Measurements from ENCODE around the gene ID3. TPM values are rescaled to one million over a fixed set of nuclear protein-coding genes. Genes with fewer than 3 reads are reported as not detected.
A peak's percentile ranks its signal among the peaks of the same experiment; 100 is the strongest.

The ID3 gene
- total and polyA plus RNA-seq, 2 of the 8 experiments (the other 6 are each of a cell fraction or from before 2014, with no cell fraction given): 240 to 304 TPM

DNA sequence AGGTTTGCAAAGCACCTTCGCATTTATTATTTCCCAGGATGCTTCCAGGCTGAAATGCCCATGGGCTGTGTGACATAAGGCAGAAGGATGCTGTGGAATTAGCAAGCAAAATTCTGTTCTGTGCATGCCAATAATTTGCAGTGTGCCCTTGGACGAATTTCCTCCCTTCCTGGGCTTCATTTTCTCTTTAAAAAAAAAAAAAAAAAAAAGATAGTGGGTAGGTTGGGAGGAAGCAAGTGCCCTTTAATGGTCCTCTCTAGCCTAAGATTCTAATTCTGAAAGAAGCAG lies 2.5 kb upstream of the ID3 start:
- no peak for DNase-seq (ENCODE audit: low read depth in 1 of 2, low spot score in 2 of 2)
- no peak for TF ChIP-seq BACH1 (IDR thresholded peaks at IDR 0.05; ENCODE audit: low read length)
- no peak for TF ChIP-seq RNF2 (IDR thresholded peaks at IDR 0.05; ENCODE audit: borderline replicate concordance, low read depth, low read length, missing control alignments, poor library complexity, severe bottlenecking)
- no peak for TF ChIP-seq POU5F1 (IDR thresholded peaks at IDR 0.05; ENCODE audit: low read depth, low read length)
- no peak for TF ChIP-seq KDM5A (IDR thresholded peaks at IDR 0.05; ENCODE audit: low read length)
- no peak for TF ChIP-seq BCL11A (IDR thresholded peaks at IDR 0.05; ENCODE audit: low read depth in 2 of 2, low read length in 2 of 2)
- no peak for TF ChIP-seq RBBP5 (IDR thresholded peaks at IDR 0.05; ENCODE audit: borderline replicate concordance, low read depth, low read length)
- TF ChIP-seq, protein P1, sequence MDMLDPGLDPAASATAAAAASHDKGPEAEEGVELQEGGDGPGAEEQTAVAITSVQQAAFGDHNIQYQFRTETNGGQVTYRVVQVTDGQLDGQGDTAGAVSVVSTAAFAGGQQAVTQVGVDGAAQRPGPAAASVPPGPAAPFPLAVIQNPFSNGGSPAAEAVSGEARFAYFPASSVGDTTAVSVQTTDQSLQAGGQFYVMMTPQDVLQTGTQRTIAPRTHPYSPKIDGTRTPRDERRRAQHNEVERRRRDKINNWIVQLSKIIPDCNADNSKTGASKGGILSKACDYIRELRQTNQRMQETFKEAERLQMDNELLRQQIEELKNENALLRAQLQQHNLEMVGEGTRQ (IDR thresholded peaks at IDR 0.05; ENCODE audit: low read length): no peak
- TF ChIP-seq, protein P2, sequence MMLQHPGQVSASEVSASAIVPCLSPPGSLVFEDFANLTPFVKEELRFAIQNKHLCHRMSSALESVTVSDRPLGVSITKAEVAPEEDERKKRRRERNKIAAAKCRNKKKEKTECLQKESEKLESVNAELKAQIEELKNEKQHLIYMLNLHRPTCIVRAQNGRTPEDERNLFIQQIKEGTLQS (IDR thresholded peaks at IDR 0.05; ENCODE audit: insufficient read depth, low read depth, low read length): no peak
- TF ChIP-seq POLR2A (IDR thresholded peaks at IDR 0.05; ENCODE audit: control extremely low read depth in 1 of 2, low read depth in 2 of 2, low read length in 2 of 2): no peak
- TF ChIP-seq KDM4A (IDR thresholded peaks at IDR 0.05; ENCODE audit: low read depth, low read length, severe bottlenecking): no peak

More for the DNA sequence above, 2.5 kb upstream of the ID3 start:
- no peaks in the 10 kb centered on the region for H3K79me1 ChIP-seq (ENCODE audit: low read depth, low read length)
- 75% methylated on average over 2 of the region's 2 CpGs; no CpG with 5 or more reads in 1 of the 2 experiments for WGBS, 2 experiments (ENCODE audit: extremely low coverage in 1 of 2, insufficient coverage in 1 of 2, insufficient read length in 1 of 2, insufficient replicate concordance in 2 of 2, low coverage in 1 of 2, low lambda C conversion rate in 2 of 2, missing lambda C conversion rate in 1 of 2)
- no peak overlapping the region for H3K56ac ChIP-seq (replicated peaks; ENCODE audit: insufficient read length, low read depth, low read length)
- H2BK20ac ChIP-seq (ENCODE audit: low read length): peak overlapping the region; percentile 92
- H2BK5ac ChIP-seq (ENCODE audit: low read depth, low read length): peak overlapping the region; percentile 67; the same call in 1 of the 2 replicates
- no peak overlapping the region for H4K8ac ChIP-seq (ENCODE audit: extremely low read depth, insufficient read depth, low read length)
- H3K27ac ChIP-seq (ENCODE audit: low read depth, low read length): no peak overlapping the region
- no peak for FAIRE-seq
- H4K91ac ChIP-seq (replicated peaks; ENCODE audit: insufficient read length, low read length): no peak overlapping the region
- H3K4me1 ChIP-seq (replicated peaks in 1 of 4; ENCODE audit: control insufficient read depth in 3 of 4, insufficient read depth in 4 of 4, low read length in 3 of 4): peaks cover 11 to 34% (median 17%) of the 10 kb centered on the region in 4 experiments
- H3K79me2 ChIP-seq (ENCODE audit: control insufficient read depth in 1 of 2, insufficient read depth in 2 of 2, low read length in 2 of 2): peaks cover 4 to 20% of the 10 kb centered on the region in 2 experiments
- no peak overlapping the region for H3K23ac ChIP-seq (ENCODE audit: insufficient read length)
- no peak overlapping the region for H4K5ac ChIP-seq (ENCODE audit: insufficient read length, low read depth, low read length)
- peak overlapping the region; percentile 84 for H2AK5ac ChIP-seq (ENCODE audit: low read depth, low read length)
- peaks cover 17% of the 10 kb centered on the region for H3K23me2 ChIP-seq (ENCODE audit: low read depth, low read length)
- H3K4ac ChIP-seq (replicated peaks; ENCODE audit: insufficient read length, low read depth, low read length): no peak overlapping the region
- H3K27me3 ChIP-seq (replicated peaks in 1 of 4; ENCODE audit: control insufficient read depth in 3 of 4, extremely low read depth in 1 of 4, insufficient read depth in 3 of 4, low read length in 3 of 4): peaks cover 0 to 4% (median 0%) of the 10 kb centered on the region in 4 experiments; a peak in 3 of 7 replicates
- H3K36me3 ChIP-seq (ENCODE audit: control insufficient read depth in 2 of 4, insufficient read depth in 4 of 4, low read length in 3 of 4): peaks cover 0 to 18% (median 0%) of the 10 kb centered on the region in 4 experiments; a peak in 5 of 8 replicates
- no peak overlapping the region for H2AFZ ChIP-seq (ENCODE audit: low read length)
- ChIA-PET POLR2A (ENCODE audit: partially characterized antibody) (interaction anchor here (1.1 to 20.4 kb wide), 5 partner anchors 9 to 73 kb away, joined by 5 to 547 read pairs (median 7); no protein-coding TSS in a partner anchor), CTCF (ENCODE audit: partially characterized antibody) (interaction anchor here (0.9 to 12.3 kb wide), 6 partner anchors 8 to 74 kb away, joined by 3 to 143 read pairs (median 4); no protein-coding TSS in a partner anchor)
- no peak overlapping the region for H2BK15ac ChIP-seq (ENCODE audit: low read length)
- peaks cover 5 to 13% of the 10 kb centered on the region in 2 experiments for H4K20me1 ChIP-seq (replicated peaks in 1 of 2; ENCODE audit: control insufficient read depth in 1 of 2, insufficient read depth in 2 of 2, low read length in 2 of 2)
- H2BK12ac ChIP-seq (ENCODE audit: low read depth, low read length): peak overlapping the region; percentile 88
- H2BK120ac ChIP-seq (replicated peaks; ENCODE audit: low read depth, low read length): no peak overlapping the region
- peak overlapping the region; percentile 37 to 98; a peak in 2 of 4 replicates for H3K4me2 ChIP-seq (ENCODE audit: insufficient read depth in 1 of 2, low read depth in 2 of 2, low read length in 2 of 2)
- H3K14ac ChIP-seq (ENCODE audit: insufficient read length): no peak overlapping the region
- peak overlapping the region; percentile 44; the same call in 1 of the 2 replicates for H3K18ac ChIP-seq (ENCODE audit: extremely low read depth, low read length)
- no peaks in the 10 kb centered on the region for H3K9me3 ChIP-seq (ENCODE audit: insufficient read depth in 2 of 2, low read depth in 1 of 2, low read length in 1 of 2)
- H3K9ac ChIP-seq (replicated peaks in 1 of 4; ENCODE audit: extremely low read depth in 1 of 4, low read depth in 3 of 4, low read length in 3 of 4): no peak overlapping the region
- H3K4me3 ChIP-seq (ENCODE audit: extremely low read depth in 1 of 4, insufficient read depth in 2 of 4, low read depth in 3 of 4, low read length in 4 of 4): peak overlapping the region in 1 of 4 experiments; percentile 20; a peak in 2 of 8 replicates

Data from H1 (cell line).